CD4-positive, alpha-beta T cell treated with Interleukin-4 for 1 hour (primary cell): ENCODE data around the gene PARG.
"Not testable (repeated sequence)": the region's sequence is repeated elsewhere in the genome, so short reads cannot be mapped to it uniquely, and the experiment has no call there.

Source experiments
- DNase-seq, 2 donors: peaks; one replicate each; pipeline ENCODE4 v3.0.0-alpha.2; 2020 to 2022

Gene PARG

DNA sequence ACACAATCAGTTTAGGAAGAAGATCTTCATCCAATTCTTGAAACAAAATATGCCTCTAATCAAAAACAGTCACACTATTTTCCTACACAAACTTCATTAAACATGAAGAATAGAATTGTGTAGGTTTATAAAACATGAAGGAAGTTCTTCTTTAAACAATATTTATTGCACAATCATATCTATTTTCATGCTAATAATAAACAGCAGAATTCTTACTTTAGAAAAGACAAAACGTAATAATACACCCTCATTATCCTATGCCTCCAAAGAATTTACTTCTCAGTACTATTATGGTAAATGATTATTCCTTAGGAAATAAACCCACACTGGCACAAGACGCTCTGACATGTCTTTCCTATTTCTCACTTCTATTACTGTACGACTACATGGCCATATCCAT lies 41.4 kb downstream of the PARG start:
- not testable (repeated sequence) for DNase-seq

DNA sequence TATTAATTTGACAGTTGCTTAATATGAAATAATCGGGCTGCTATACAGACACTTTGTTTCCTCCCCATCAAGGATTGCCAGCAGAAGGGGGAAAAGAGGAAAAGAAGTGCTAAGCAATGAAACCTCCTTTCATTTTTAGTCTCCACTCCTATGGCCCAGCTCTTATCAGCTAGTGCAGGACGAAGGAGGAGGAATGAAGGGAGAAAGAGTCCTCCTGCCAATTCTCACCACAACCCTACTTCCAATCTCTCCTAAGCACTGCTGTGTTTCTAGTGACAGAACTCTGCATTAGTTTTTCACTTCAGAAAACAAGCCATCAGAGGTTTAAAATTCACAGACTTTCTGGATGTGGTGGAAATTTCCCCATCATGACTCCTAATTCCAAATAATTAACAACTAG lies 41.8 kb downstream of the PARG start:
- DNase-seq: not testable (repeated sequence)

DNA sequence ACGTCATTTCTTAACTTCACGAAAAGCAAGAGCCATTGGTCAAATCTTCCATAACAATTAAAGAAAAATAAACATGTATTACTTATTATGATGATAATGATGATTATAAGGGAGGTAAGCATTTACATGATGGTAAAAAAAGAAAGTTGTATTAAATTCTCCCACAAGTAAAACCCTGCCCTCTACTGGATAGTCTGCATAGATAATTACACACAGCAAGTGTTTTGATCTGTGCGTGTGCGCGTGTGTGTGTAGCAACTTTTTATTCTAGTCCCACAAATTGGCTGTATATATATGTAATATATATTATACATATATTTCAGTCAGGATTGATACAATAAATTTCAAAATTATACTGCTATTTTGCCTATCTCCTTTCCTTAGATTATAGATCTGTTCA lies 51.8 kb downstream of the PARG start:
- DNase-seq: not testable (repeated sequence)

DNA sequence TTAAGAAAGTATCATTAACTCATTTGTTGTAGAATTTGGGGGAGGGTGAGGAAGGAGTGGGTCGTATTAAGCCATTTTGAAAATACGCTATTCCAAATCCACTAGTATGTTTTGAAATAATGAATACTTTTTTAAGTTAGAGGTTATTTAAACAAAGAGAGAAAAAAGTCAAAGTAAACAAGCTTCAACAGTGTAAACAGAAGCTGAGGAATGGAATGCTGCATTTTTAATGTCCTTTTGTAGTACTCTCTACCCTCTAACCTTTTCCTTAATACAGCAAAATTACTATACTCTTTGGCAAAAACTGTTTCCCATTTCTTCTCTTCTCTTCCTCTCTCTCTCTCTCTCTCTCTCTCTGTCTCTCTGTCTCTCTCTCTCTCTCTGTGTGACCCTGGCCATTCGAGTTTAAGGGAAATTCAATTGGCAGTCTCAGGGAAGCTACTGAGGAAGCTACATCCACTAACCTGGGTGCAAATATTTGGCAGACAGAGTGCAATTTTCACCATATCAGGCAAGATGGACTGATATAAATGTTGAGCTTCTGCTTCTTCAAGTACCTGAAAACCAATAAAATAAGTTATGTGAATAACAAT lies 57.0 kb downstream of the PARG start:
- not testable (repeated sequence) for DNase-seq

DNA sequence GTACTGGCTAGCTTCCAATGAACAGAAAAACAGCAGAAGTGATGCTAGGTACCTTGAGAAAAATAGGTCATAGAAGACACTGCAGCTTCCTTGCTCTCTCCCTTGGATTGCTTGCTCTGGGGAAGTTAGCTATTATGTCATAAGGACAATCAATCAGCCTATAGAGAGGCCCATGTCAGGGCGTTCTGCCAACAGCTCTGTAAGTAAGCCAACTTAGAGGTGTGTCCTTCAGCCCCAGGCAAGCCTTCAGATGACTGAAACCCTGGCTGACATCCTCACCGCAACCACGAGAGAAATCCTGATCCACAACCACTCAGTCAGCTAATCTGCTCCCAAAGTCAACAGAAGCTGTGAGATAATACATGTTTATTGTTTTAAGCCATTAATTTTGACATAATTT lies 58.0 kb downstream of the PARG start:
- not testable (repeated sequence) for DNase-seq

DNA sequence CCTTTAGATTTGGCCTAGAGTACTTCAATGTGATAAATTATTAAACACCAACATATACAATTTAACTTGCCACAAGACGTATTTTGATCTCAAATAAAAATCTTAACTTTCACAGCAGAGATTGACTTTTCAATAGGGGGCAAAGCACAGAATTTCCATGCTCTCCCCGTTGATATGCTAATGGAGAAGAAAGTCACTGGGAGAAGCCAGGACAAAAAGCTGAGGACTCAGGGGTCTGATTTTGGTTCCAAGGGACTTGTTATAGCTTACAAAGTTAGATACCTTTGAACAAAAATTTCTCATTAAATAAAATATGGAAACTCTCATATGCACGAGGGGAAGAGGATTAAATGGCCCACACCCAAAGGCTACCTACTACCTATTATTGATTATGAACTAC lies 59.5 kb downstream of the PARG start:
- DNase-seq: not testable (repeated sequence)

DNA sequence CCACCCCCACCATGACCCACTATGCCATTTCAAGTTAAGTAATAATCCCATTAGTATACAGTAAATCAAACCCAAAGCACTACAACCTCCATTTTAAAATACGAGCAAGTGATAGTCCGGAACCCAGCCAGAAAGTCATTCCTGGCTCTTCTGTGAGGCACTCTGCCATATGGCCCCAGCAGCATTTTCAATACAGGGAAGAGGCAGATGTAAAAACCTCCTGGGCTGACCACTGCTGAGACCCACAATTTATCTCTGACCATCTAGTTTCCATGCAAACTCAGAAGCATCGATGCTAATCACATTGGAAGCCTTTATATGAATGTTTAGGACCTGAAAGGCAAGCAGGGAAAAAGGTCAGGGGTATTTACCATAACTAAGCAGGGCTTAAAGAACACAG lies 69.1 kb downstream of the PARG start:
- not testable (repeated sequence) for DNase-seq

DNA sequence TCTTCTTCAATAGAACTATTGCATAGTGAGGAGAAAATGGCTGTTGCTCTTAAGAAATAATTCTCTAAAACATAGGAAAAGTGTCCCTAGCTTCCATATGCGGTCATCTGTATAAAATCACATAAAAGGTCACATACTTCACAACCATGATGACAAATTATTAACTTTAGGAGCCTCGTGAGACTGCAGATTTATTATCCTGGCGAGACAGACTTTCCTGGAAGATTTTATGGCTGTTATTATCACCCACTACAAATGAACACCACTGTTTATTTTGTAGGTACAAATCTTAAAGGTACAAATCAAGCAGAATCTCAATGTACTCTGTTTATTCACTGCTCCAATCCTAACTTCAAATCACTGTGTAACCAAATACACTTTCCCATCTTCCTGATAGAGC lies 70.4 kb downstream of the PARG start:
- not testable (repeated sequence) for DNase-seq

DNA sequence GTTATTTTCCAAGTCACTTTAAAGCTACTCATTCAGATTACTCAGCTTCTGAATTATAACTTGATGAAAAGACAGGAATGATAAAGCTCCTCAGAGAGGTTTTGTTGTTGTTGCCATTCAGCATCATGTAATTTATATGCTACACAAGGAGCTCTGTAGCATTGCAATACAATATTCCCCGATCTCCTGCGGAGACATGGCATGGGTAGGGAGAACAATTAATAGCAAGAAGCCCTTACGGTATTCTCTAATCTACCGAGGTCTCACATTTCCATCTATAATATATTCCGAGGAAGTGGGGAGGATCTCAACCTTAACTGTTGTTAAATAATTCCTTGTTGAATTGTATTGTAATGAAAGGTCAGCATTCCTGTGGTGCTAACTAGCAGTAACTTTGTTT lies 81.9 kb downstream of the PARG start:
- DNase-seq: not testable (repeated sequence)

DNA sequence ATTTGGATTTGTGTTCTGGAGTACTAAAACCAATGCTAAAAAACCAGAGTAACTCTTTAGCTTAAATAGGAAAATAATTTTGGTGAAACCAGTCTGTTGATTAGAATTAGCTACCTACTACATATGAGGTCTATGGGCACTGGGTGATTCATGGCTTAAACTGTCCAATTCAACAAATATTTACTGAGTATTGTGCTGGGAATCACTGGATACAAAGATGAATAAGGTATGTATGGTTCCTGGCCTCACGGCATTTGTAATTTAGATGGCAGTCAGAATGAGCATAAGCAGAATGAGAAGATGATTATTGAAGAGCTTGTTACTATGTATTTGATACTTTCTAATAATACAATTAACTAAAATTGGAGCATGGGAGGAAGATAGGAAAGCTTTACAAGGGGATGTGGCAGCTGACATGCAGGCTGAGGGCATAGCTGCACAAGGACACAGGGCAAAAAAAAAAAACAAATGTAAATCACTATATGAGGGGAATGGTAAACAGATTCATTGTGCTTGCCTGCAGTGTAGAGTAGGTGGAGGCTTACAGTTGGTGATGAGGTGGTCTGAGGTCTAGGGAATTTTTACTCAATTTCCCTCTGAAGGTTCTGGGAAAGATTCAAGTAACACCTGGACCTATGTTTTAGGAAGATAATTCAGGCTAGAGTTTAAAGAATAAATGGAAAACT lies 83.0 kb downstream of the PARG start:
- DNase-seq: not testable (repeated sequence)

DNA sequence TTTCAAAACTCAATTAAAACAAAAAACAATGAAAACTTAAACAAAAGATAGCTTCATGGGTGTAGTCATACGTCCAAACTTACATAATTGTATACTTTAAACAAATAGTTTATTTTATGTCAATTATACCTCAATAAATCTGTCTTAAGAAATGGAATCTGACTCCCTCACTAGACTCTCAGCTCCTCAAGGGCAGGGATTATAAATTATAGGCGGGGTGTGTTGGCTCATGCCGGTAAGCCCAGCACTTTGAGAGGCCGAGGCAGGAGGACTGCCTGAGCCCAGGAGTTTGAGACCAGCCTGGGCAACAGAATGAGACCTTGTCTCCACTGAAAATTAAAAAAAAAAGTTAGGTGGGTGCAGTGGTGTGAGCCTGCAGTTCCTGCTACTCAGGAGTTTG lies 92.3 kb downstream of the PARG start:
- not testable (repeated sequence) for DNase-seq

DNA sequence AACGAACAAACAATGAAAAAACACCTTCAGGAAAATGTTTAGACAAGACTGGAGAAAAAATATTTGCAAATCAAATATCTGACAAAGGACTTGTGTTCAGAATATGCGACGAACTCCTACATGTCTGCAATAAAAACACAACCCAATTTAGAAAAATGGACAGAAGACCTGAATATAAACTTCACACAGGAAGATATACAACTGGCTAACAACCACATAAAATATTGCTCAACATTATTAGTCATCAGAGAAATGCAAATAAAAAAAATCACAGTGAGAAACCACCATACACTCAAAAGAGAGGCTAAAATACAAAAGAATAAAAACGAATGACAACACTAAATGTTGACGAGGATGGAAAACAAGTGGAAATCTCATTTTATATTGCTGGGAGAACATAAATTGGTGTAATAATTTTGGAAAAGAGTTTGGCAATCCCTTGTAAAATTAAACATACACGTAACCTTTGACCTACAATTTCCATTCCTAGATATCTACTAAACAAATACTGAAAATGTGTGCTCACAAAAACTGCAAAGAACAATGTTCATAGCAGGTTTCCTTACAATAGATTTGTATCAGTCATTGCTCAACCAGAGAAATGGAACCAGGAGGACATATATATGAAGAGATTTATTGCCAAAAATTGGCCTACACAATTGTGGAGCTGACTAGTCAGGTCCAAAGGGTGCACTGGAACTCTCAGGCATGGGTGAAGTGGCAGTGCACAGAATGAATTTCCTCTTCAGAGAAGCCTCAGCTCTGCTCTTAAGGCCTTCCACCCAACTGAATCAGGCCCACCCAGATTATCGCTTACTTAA lies 96.8 kb downstream of the PARG start:
- no peak for DNase-seq

DNA sequence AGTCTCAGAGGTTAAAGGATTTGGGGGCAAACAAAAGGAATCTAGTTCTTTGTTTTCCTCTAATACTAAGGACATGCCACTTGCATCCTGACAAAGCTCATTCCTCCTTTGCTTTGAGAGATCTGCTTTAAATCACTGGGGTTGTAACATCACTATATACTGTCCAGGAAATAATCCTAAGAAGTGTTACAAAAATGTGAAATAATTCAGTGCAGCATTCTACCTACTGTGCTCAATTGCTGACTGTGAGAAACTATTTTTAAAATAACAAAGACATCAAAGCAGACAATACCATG lies 99.5 kb downstream of the PARG start:
- not testable (repeated sequence) for DNase-seq

DNA sequence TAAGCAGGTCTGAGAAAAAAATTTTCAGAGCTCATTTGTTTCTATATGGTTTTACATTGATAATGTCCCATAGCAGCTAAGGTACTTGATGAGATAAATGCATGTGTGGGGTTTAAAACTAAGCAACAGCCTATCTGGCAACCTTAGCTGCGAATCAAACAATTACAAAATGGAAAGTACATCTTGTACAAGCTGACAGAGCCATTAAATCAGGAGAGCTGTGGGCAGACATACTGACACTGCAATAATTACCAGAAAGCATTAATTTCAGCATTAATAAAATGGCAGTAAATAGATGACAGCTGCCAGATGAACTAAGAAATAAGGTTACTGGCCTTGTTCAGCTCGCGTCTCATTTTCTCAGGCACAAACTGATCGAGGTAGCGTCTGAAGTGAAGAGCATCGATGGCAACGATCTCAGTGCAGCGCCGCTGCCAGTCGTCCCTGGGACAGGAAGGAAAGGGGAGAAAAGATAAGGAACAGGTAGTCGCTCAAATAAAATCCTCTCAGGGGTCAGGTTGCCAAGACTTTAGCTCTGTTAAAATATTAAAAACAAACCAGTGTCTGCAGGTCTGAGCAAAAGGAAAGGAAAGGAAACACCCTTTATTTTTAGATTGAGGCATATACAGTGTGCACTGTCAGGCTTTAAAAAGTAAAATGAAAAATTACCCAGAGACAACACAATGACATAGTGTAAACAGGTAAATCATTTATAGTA lies 100.1 kb downstream of the PARG start:
- no peak for DNase-seq

DNA sequence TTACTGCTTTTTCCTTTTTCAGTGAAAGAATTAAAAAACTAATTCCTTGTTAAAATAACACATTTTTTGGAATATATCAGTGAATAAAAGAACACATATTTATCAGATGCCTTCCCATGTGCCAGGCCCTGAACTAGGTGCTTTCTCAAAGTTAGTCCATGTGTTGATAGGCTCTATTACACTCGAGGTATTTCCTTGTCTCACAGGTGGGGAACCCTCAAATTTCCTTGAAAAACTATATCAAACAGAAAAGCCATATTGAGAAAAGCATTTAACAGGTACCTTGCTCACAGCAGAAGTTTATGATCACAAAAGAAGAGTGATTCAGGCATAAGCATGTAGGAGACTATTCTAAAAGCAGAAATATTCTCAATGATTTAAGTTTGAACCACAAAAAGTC lies 104.1 kb downstream of the PARG start:
- no peak for DNase-seq

DNA sequence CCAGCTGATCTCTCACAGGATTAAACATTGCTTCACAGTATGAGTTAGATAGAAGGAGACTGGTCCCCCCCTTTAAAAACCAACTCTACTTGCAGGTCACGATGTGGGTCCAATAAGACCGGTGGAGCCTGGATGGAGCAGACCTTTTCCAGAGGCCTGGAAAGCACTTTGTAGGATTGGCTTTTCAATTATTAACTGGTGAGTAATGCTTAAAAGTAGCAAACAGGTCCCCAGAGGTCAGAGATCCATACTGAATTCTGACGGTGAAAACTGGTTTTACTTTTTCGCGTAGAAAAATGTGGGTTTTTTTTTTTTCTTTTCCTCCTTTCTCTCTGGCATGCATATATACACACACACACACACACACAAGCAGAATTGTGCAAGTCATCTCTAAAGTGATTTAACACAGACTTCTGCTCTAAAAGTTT lies 104.8 kb downstream of the PARG start:
- DNase-seq: no peak

DNA sequence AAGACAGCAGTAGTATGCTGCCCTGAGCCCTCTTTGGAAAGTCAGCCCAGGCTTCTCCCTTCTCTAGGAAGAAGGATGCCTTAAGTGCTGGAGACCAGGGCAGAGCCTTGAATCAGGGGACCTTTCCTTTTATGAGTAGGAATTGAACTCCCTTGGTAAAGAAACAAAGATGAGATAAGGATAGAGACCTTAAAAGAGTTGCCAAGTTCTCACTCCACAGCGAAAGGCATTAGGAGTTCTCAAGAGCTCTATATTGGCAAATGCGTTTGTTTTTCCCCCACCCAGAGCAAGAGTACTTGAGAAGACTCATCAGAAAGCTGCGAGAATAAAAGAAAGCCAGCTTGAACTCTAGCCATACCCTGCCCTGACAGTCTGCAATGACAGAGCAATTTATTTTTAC lies 106.9 kb downstream of the PARG start:
- DNase-seq: no peak

DNA sequence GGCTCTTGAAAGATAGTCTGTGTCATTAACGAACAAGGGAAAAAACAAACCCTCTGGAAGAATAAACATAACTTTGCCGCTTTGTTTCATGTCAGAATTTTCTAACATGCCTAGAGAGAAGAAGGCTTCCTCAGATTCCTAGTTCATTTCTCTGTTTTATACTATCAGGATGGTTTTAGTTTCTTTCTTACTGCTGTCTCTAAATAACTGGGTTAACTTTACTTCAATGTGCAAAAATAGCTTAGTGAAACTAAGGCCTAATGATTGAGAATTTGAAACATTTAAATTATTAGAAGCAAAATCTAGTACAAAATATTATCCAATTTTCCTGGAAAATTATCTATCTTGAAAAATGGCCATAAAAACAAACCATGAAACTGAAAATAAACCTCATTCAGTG lies 107.6 kb downstream of the PARG start:
- no peak for DNase-seq

DNA sequence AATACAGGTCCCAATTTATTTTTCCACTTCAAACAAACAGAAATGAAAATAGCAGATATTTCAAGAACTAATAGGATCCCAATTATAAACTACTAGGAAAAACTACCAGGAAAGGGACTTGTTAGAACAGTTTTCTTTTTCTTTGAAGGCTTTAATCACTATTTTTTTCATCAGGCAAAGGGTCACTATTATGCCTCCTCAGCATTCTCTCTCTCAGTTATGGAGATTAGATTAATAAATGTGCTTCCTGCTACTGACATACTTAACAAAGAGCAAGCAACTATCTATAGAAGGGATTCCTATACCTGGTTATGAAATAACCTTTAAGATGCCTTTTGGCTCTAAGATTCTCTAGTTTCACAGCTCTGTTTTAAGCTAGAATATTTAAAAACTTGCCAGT lies 108.7 kb downstream of the PARG start:
- no peak for DNase-seq

DNA sequence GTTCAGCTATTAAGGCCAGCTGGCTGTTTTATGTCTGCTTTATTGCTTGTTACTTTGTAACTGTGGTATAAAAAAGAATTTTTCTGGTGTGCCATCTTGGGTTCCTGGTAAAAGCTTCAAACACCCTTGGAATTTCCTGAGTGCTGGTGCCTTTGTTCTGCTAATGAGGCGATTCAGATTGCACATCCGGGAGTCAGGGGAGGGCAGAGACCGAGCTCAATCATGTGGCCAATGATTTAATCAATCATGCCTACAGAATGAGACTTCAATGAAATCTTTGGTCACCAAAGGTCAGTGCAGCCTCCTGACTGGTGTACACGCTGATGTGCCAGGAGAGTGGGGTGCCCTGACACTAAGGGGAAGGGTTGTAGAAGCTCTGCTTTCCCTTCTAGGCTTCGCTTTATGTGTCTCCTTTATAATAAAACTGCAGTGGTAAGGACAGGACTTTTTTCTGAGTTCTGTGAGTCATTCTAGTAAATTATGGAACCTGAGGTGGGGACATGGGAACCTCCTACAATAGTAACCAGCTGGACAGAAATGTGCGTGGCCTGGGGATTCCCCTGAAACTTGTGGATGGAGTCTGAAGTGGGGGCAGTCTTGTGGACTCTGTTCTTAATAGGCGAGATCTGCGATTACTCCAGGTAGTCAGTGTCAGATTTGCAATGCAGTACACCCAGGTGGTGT lies 110.3 kb downstream of the PARG start:
- DNase-seq: no peak

DNA sequence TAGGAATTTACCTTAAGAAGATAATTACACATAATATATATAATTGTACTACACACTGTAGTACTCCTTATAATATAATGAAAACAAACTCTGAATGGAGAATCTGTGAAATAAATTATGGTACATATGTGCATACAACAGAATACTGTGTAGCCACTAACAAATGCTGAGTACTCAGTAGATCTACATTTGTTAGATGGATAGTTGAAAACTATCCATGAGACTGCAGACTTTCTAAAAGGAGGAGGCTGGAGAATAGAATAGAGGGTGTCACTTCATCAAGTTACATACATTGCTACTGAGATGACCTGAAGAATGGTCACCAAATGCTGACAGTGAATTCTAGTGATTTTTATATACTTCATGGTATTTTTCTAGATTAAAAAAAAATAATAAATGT lies 111.0 kb downstream of the PARG start:
- DNase-seq: no peak

DNA sequence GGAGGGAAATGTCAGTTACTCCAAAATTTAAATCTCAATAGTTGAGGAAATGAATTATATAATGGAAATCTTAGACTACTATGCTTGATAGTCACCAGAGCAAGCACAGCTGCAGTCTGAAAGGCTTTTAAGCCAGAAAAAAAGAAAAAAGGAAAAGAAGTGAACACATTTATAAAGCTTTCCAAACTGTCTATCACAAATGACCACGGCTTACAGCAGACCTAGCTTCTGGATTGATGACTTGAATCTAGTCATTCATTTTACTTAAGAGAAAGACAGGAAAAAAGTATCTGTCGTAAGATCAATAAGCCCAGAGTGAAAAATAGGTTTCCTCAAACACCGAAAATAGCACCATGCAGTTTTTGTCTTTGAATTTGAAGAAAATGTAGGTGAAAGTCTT lies 111.8 kb downstream of the PARG start:
- no peak for DNase-seq

DNA sequence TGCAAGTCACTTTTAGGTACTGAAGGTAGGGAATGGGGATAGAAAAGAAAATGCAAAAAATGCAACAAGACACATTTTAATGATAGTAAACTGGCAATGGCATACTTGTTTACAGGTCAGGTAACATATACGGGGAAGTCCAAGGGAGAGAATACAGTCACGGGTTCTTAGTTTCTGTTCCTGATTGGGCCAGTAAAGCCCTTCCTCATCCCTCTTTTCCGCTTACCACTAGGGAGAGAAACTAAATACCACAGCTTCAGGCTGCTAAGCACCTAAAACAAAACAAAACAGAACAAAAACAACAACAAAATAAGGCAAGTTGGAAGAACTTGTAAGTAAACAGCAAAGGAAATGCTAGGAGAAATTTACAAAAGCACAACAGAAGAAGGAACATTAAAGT lies 114.5 kb downstream of the PARG start:
- no peak for DNase-seq
